COLO829 (cell line): ENCODE results near the gene SLC36A3.
A peak's percentile ranks its signal among the peaks of the same experiment; 100 is the strongest.
"Not testable (repeated sequence)": the region's sequence is repeated elsewhere in the genome, so short reads cannot be mapped to it uniquely, and the experiment has no call there.

Source experiments
- DNase-seq: peaks from one replicate; pipeline ENCODE4 v3.0.0; 2012; ENCODE audit warnings: low spot score

Gene SLC36A3

GRCh38 chr5:151303666-151304065, at the start of gene SLC36A3:
TSS of gene SLC36A3 (minus strand) at chr5:151303766. CDS start at chr5:151303354, 412 bp downstream.
- no peak for DNase-seq

- no peak for DNase-seq
These were observed 48.1 kb upstream of the SLC36A3 start for GRCh38 chr5:151351671-151352070.

GRCh38 chr5:151348789-151349188, 45.2 kb upstream of the SLC36A3 start:
- no peak for DNase-seq

GRCh38 chr5:151347369-151347768, 43.8 kb upstream of the SLC36A3 start, which contains the start of gene SLC36A2:
TSS of gene SLC36A2 (minus strand) at chr5:151347559. CDS start at chr5:151347460, 99 bp downstream.
- DNase-seq = no peak

GRCh38 chr5:151345808-151346478, 42.4 kb upstream of the SLC36A3 start:
- DNase-seq = no peak

- no peak for DNase-seq
These were observed 41.7 kb upstream of the SLC36A3 start for GRCh38 chr5:151345187-151345807.

GRCh38 chr5:151344088-151344487, 40.5 kb upstream of the SLC36A3 start:
- no peak for DNase-seq

- DNase-seq = no peak
These were observed 36.4 kb upstream of the SLC36A3 start for GRCh38 chr5:151340004-151340403.

- DNase-seq = no peak
These were observed 35.2 kb upstream of the SLC36A3 start for GRCh38 chr5:151338734-151339133.

- DNase-seq = no peak
These were observed 29.3 kb upstream of the SLC36A3 start for GRCh38 chr5:151332857-151333256.

- DNase-seq = no peak
These were observed 25.2 kb upstream of the SLC36A3 start for GRCh38 chr5:151328734-151329133.

GRCh38 chr5:151327585-151327984, 24.0 kb upstream of the SLC36A3 start:
- no peak for DNase-seq

GRCh38 chr5:151326266-151326665, 22.7 kb upstream of the SLC36A3 start:
- DNase-seq = no peak

- no peak for DNase-seq
These were observed 16.9 kb upstream of the SLC36A3 start for GRCh38 chr5:151320481-151320880.

GRCh38 chr5:151318850-151319732, 15.5 kb upstream of the SLC36A3 start:
- no peak for DNase-seq

- no peak for DNase-seq
These were observed 14.3 kb upstream of the SLC36A3 start for GRCh38 chr5:151317871-151318270.

GRCh38 chr5:151315998-151316597, 12.5 kb upstream of the SLC36A3 start:
- DNase-seq = peak; percentile 63

GRCh38 chr5:151313357-151313756, 9.8 kb upstream of the SLC36A3 start:
- no peak for DNase-seq

GRCh38 chr5:151312756-151313324, 9.3 kb upstream of the SLC36A3 start:
- DNase-seq = no peak

- no peak for DNase-seq
These were observed 7.4 kb upstream of the SLC36A3 start for GRCh38 chr5:151310932-151311331.

- not testable (repeated sequence) for DNase-seq
These were observed 6.3 kb upstream of the SLC36A3 start for GRCh38 chr5:151309821-151310220.

GRCh38 chr5:151309266-151309665, 5.7 kb upstream of the SLC36A3 start:
- not testable (repeated sequence) for DNase-seq
